GM13976 (cell line): ENCODE measurements around the gene FGD4.
A peak's percentile ranks its signal among the peaks of the same experiment; 100 is the strongest.

Experiments used
- DNase-seq: peaks from one replicate; pipeline ENCODE4 v3.0.0; 2012; ENCODE audit warnings: low spot score
- CTCF ChIP-seq: IDR thresholded peaks from 2 replicates; pipeline ENCODE4 v1.5.1; 2012; ENCODE audit warnings: borderline replicate concordance, mild to moderate bottlenecking; ENCODE audit not compliant: insufficient read depth; ENCODE audit errors: extremely low read depth, missing control alignments, control extremely low read depth
- in situ Hi-C: fragments of 300-500 bp; cut with MboI; formaldehyde crosslinking; loops from one replicate; pipeline ENCODE4 v1.12.0; 2022; ENCODE audit warnings: low sequenced_read_pairs, mixed read lengths, inconsistent platforms; ENCODE audit not compliant: unreplicated experiment

Gene FGD4

GRCh38 chr12:32679091-32679919 lies 279.9 kb downstream of the FGD4 start, which contains the start of gene DNM1L:
Gene DNM1L, plus strand, starts transcription at chr12:32679301. Its CDS starts 63 bp downstream, at chr12:32679364.
- in situ Hi-C loops = loop anchor here (10.0 kb wide), 1 partner anchor 225 kb away; no protein-coding TSS in a partner anchor
- TF ChIP-seq CTCF = no peak
- peak; percentile 97 for DNase-seq

GRCh38 chr12:32679920-32680237 lies 280.5 kb downstream of the FGD4 start:
- no peak for TF ChIP-seq CTCF
- no peak for DNase-seq
- in situ Hi-C loops = loop anchor here (10.0 kb wide), 1 partner anchor 225 kb away; no protein-coding TSS in a partner anchor

GRCh38 chr12:32680787-32681186 lies 281.4 kb downstream of the FGD4 start:
- no peak for DNase-seq
- in situ Hi-C loops = no loop called here
- TF ChIP-seq CTCF = no peak

- in situ Hi-C loops = no loop called here
- DNase-seq = peak; percentile 34
- TF ChIP-seq CTCF = no peak
Observed at GRCh38 chr12:32681272-32681671, 281.9 kb downstream of the FGD4 start.

- DNase-seq = no peak
- in situ Hi-C loops = no loop called here
- TF ChIP-seq CTCF = no peak
Observed at GRCh38 chr12:32686340-32686739, 287.0 kb downstream of the FGD4 start.

GRCh38 chr12:32688786-32689185 lies 289.4 kb downstream of the FGD4 start:
- in situ Hi-C loops = no loop called here
- no peak for DNase-seq
- no peak for TF ChIP-seq CTCF
